Heart left ventricle (tissue), 13 donors: ENCODE results near the gene PINK1.
"Not testable (repeated sequence)": the region's sequence is repeated elsewhere in the genome, so short reads cannot be mapped to it uniquely, and the experiment has no call there.

Experiments
- CTCF ChIP-seq, 12 donors: fragments of 200-600 bp; sonication (generic) in 4 of 12; IDR thresholded peaks; one replicate each; pipeline versions ENCODE4 v1.5.0 to v1.8.0; 2018 to 2022; ENCODE audit warnings: antibody characterized with exemption in 12 of 12, mild to moderate bottlenecking in 5 of 12
- POLR2A ChIP-seq, 2 donors: fragments of 450-650 bp; IDR thresholded peaks; one replicate each; pipeline ENCODE4 v1.6.1; 2017; ENCODE audit warnings: antibody characterized with exemption in 2 of 2, mild to moderate bottlenecking in 2 of 2, moderate library complexity in 2 of 2
- donor health status: ischemic (EF 13 %, LVEDD 7.1; RV severe dilation, severe dysfunction).
- donor health status: DM: no; HTN: yes; CAD: no.
- donor health status: DM: no; HTN: no; CAD: no.
- donor health status: ischemic (EF 25% LVEDD 6.9; RV normal size, moderate dysfunction).
- donor health status: ischemic (EF 25% LVEDD 5.7; RV mildly dilated, moderate dysfunction).
- donor health status: ischemic (EF 35%, LVEDD 5.7; RV mildly dilated, moderate dysfunction).
- donor health status: nonischemic (EF 11% LVEDD 7.7; RV severe dilation, severe dysfunction).
- donor health status: DM: yes; HTN: yes; CAD: no.
- donor health status: PGD.
- donor health status: ischemic (EF 29% LVEDD 5.4; RV normal size, mild dysfunction).
- donor health status: nonischemic (EF 23%, LVEDD 6.1; RV moderate dilation, normal function).

GRCh38 chr1:20606801-20607570, 26.3 kb upstream of the PINK1 start:
- TF ChIP-seq CTCF, POLR2A (IDR thresholded peaks at IDR 0.05): not testable (repeated sequence)
